Colon (tissue), 2 donors: ENCODE data around the gene TTLL8.

Experiments used
- FAIRE-seq: peaks from 2 replicates; lab custom pipeline; 2012; peaks lifted over from hg19 to GRCh38; lab: Jason Lieb, UNC
- donor health status: control.
- donor health status: control.

The TTLL8 gene

DNA sequence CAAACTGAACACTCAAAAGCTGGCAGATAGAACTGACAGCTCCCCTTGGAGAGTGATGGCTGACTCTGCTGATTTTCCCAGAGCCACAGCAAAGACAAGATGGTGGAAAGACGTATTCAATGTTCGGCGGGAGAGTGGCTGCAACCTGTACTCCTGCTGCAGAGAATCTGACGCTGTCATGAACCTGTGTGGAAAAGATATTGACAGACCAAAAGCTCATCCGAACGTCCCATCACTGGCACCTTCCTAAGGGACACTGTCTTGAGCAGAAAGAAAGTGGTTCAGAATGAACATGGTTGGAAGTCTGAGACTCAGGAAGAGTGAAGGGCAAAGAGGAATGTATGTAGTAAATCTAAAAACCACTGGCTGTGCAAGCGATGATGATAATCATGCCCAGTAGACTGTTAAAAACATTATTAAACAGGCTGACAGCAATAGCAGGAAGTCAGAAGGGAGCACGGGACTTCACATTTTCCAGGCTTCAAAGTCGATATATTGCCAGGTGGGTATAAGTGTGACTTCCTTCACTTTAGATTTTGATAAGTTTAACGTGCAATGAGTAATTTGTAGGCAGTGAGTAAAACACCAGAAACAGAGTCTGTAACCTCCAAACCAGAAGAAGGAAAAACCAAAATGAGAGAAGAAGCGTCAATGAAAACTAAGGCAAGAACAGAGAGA lies 39.4 kb downstream of the TTLL8 start:
- FAIRE-seq, result no peak

DNA sequence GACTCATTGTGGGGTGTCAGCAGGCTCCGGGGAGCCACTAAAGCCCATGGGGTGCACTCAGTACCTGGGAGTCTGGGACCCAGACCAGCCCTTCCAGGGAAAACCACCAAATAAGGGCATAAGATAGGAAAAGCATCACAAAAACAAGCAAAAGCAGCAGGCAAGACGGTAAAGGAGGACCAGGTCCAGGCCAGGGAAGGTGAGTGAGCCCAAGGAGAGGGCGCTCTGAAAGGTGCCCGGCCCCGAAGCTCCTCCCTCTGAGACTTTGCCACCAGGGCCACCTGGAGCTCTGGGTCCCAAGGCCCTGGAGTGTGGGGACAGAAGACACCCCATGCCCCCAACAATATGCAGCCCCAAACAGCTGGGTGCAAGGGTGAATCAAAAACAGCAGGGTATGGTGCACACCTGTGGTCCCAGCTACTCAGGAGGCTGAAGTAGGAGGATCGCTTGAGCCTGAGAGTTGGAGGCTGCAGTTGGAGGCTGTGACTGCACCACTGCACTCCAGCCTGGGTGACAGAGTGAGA lies 40.3 kb downstream of the TTLL8 start:
- no peak for FAIRE-seq

DNA sequence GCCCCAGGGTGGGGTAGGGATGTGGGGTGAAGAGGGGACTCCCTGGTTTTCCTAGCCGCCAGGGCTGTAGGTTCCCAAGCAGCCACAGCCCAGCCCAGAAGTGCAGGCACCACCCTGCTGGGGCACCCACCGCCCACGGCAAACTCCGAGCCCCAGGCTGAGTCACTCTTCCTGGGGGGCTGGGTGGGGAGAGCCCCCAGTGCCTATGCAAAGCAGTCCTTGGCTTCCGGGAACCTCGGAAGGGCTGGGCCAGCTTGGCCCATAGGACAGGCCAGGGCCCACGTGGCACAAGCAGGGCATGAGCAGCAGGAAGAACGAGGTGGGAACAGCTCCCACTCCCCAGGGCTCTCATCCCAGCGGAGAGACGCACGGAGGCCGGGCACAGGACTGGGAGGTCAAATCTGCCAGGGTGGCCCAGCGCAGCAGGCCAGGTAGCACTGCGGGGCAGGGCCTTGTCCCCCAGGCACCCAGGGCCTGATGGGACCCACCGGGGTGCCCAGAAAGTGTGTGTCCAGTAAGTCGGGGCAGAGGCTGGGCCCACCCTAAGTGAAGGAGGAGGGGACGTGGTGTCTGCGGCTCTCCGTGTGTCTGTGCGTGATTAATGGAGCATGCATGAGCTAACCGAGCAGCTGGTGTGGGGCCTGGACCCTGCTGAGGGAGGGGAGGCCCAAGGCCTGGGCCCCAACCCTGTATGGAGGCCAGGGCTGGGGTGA lies 41.0 kb downstream of the TTLL8 start:
- FAIRE-seq, result no peak

DNA sequence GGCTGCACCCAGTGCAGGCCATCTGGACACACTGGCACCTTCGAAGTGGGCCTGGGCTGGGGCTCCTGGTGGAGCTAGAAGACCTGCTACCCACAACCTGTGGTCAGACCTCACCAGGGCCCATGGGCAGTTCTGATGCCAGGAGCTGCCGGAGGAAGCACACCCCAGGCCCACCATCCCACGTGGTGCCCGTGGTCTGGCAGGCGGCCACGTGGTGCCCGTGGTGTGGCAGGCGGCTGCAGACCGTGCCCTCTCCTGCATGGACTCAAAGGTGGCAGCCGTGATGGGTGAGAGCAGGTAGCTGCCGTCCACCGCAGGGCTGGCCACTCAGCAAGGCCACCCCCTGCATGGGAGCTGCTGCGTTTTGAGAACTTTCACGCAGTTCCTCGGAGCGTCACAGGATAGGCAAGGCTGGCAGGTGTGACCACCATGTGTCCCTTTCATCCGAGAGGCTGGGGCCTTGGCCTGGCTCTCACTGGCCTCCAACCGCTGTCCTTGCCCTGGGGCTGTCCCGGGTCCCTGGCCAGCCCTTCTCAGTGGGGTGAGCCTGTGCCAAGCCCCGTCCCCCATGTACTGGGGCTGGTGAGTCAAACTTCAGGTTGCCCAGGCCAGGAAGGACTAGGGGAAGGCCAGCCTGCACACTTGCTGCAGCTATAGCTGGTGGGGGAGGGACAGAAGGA lies 41.6 kb downstream of the TTLL8 start:
- FAIRE-seq, result no peak

DNA sequence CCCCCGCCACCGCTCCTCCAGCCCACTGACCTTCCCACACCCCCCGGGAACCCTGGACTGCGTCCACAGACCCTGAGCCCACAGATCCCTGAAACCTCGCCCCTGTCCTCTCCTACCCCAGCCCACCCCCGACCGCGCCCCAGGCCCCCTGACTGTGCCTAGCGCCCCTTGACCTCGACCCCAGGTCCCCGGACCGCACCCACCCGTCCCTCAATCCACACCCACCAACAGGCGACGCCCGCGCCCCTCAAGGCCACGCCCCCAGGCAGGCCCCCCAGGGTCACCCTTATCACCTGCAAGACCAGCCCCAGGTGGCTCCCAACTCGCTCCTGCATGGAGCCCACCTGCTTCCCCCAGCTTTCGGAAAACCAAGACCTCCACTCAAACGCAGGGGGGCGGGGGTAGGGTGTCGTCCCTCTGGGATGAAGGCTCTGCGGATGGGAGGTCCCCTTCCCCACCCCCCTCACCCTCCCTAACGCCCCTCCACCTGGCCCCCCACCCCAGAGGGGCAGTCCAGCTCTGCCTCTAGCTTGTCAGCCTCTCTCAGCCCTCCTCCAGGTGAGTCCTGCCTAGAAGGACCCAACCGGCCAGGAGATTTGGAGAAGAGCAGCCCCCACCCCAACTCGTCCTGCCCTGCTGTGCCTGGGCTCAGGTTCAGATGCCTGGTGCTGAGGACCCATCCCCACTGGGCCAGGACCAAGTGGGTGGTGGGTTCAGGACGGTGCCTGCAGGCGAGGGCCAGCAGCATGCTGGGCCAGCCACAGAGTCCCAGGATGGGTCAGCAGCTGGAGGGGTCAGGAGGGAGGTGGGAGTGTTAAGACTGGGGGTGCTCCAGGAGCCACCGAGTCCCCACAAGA lies 42.4 kb downstream of the TTLL8 start:
- no peak for FAIRE-seq

DNA sequence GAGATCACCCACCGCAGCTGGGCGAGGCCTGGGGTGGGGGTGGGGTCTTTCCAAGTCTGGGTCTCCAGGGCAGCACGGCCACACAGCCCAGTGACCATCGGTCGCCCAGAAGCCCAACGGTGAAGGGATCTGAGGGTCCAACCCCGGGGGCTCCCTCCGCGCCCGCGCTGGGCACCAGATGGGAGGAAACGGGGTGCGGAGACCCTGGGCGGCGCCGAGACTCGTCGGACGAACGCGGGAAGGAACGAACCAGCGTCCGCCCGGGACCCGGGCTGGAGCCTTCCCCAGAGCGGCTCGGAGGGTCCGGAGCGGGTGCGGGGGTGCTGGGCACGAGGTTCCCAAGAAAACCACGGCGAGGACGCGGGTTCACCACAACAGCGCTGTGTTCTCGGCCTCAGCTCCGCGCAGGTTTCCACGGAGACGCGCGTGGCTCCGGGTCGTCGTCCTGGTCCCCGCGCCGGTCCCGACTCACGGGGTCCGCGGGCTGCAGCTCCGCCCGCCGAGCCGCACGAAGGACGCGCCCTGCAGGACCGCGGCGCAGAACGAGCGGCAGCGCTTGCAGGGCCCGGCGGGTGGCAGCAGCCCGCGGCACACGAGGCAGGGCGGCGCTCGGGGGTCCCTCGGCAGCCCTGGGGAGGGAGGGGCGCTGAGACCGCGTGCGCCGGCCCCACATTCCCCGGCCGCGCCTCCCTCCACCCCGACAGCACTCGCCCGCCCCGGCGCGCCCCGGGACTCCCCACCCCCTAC lies 43.3 kb downstream of the TTLL8 start:
- FAIRE-seq, result no peak

DNA sequence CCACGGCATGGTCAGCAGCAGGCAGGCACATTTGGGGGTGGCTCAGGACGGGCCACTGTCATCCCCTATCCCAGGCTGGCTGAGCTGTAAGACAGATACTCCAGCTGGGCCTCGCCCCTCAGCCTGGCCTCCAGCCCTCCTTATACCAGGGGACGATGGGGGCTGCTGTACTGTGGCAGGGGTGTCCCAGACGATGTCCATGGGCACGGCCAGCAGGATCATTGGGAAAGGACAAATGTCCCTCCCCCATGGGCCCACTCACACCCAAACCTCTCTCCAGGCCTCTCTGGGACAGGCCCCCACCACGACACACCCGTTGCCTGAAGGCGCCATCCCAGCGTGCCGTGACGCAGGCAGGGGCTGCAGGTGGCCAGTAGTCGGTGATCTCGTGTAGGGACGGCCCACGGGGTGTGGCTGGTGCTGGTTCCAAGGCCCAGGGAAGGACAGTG lies 44.0 kb downstream of the TTLL8 start:
- no peak for FAIRE-seq

DNA sequence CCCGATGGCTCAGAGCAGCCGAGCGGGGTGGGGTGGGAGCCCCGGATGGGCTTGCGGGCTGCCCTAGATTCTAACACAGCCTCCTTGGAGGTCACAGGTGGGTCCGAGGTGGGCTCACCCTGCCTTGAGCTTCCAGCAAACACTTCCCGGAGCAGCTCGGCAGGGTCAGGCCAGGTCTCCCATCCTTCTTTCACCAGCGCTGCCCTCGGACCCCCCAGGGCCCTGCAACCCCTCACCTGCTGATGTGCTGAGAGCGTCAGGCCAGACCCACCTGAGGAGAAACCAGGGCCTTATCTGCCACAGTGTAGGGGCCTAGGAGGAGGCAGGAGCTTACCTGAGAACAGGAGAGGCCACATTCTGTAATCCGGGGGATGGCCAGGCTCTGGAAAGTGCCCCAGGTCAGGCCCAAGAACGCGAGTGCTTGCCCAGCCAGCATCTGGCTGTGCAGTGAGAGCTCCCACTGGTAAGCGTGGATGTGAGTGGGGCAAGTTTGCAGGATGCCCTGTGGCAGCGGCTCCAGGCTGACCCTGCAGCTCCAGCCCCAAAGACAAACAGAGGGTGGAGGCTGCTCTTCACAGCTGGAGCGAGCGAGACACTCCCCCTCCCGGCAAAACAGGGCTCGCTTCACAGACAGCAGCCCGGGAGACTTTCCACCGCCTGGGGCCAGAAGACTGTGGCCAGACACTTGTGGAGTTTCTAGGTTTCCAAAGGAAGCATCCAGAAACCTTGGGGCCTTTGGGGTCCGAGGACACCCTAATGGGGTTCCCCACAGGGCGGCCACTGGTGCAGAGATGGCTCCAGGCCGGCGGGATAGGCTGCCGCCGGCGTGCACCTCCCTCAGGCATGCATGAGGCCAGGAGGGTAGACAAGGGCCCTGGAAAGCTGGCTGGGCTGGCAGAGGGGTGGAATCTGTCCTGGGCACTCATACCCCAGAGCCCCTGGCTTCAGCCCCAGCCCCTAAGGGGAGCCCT lies 45.6 kb downstream of the TTLL8 start, which contains the start of gene IL17REL:
Gene IL17REL (minus strand): TSS at position 555 of the 971 bp plus-strand sequence. CDS start 119 bp downstream, at position 436.
- FAIRE-seq, result no peak

DNA sequence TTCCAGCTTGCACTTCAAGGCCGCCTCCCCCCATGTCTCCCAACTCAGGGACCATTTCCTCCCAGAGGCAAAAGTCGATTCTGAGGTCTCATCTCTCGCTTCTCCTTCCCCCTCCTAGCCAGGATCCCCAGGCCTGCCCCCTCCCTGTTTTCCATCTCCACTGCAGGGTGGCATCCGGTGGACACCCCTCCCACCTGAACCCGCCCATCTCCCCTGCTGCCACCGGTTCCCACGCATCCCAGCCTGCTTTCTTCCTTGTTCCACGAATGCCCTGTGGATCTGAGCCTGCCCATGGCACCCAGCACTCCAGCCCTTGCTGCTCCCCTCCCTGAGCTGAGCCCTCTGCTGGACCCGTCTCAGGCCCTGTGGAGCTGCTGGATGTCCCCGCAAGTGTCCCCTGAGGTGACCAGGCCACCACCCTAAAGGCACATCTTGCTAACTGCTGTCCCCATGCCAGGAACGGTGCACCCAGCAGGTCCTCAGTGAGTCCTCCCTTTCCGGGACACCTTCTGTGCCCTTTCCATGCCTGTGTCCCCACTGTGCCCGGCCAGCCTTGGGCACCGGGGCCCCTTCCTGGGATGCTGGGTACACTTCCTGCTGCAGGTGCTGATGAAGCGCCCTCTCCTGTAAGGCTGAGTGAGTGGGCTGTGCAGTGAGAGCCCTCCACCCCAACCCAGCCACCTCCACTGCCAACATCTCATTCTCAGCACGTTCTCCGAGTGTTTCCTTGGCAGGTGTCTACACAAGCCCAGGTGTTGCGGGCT lies 46.5 kb downstream of the TTLL8 start:
- no peak for FAIRE-seq

DNA sequence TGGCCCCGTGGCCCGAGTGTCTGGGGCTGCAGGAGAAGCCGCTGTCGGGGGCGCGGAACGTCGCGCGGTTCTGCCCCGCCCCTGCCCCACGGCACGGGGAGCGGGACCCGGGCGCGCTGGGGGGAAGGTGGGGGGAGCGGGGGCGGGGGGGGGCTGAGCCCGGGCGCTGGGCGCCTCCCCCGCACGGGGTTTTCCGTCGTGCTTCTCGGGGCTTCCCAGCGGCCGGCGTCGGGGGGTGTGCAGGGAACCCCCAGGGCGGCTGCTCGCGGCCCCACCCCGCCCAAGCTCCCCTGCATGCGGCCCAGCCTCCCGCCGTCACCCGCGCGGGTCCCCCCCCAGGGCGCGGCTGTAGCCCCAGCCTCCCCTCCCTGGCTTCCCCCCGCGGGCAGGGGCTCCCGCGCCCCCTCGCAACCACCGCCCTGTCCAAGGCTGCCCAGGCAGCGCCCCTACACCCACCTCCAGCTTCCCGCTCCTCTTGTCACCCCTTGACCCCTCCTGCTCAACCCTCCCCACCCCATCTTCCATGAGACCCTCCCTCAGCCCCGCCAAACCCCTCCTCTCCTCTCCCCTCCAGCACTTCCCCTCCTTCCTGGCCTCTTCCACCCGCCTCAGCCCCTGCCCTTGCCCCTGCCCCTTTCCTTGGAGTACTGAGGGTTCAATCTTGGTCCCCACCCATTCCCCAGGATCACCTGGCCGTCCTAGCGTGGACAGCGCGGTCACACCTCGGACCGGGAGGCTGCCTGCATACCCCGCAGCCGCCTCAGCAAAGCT lies 47.2 kb downstream of the TTLL8 start:
- no peak for FAIRE-seq

DNA sequence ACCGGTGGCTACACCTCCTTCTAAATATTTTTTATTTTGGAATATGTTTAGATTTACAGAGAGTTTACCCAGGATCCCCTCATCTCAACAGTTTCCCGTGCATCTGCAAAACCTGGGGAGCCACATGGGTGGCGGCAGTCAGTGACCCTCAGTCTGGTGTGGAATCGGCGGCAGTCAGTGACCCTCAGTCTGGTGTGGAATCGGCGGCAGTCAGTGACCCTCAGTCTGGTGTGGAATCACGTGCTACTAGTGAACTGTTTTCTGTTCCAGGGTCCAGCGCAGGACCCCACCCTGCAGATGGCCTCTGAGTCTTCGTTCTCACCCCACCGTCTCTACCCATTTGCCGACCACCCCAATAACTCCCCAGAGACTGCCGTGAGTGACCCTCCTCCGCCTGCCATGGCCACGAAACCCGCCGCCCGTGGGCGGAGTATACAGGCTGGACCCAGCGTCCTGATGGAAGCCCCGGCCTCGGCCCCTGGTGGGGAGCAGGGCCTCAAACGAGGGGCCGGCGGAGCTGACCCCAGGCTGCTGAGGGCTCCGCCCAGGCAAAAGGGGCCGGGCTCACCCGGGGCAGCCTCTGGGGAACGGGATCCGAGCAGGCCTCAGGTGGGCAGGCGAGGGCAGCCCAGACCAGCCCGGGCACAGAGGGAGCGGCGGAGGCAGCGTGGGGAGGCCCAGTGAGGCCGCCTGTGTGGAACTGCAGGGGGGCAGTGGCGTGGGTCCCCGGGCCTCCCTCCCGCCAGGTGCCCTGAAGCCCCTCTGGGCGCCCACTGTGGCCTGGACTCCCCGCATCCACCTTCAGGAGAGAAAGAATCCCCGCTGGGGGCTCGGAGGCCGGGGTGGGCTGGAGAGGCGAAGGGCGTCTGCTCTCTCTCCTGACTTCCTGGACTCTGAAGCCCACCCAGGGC lies 48.1 kb downstream of the TTLL8 start:
- FAIRE-seq, result no peak

DNA sequence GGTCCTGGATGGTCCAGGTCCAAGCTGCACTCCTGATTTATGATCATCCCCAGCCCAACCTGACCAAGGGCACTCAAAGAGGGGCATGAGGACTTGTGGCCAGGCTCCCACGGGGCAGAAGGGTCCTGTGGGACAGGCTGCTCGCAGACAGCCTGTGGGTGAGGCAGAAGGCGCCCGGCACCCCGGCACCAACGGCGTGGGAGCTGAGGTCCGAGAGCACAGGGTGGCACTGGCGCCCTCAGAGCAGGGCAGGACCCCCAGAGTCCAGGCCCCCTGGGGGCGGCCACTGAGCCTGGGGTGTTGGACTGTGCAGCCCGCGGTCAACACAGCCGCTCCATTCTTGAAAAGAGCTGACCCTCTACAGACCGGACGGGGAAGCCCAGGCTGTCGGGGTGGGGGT lies 48.8 kb downstream of the TTLL8 start:
- FAIRE-seq, result no peak

DNA sequence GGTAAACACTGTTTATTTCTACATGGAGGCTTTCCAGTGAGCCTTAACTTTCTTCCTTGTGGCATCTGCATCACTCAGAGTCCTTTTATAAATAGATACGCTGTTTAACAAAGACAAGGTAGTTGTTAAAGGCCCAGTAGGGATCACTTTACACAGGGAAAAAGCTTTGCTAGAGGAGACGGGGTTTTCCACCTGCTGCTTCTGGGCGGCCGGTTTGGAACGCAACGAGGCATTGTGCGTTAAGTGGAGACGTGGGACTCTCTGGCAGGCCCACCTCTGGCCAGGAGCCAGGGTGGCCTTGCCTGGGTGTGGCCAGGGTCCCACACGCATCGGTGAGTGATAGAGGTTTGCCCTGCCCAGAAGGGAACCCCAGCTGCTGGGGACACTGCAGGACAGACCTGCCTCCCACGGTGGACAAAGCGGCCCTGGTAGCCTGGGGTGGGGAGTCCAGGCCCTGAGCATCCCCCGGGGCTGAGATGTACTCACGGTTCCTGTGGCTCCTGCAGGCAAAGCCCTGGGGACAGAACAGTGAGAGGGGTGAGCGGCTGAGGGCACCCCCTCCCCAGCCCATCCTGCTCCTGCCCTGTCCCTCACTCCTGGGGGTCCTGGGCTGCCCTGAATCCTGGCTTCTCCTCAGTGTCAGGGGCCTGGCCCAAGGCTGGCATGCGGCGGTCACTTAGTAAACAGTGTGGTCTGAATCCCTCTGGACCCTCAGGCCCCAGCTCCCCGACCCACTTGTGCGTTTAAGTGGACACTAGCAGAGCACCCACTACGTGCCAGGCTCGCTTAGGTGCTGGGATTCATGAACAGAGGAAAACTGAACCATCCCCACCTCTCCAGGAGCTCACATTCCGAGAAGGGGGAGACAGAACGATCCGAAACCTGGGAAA lies 49.7 kb downstream of the TTLL8 start:
- FAIRE-seq, result no peak

DNA sequence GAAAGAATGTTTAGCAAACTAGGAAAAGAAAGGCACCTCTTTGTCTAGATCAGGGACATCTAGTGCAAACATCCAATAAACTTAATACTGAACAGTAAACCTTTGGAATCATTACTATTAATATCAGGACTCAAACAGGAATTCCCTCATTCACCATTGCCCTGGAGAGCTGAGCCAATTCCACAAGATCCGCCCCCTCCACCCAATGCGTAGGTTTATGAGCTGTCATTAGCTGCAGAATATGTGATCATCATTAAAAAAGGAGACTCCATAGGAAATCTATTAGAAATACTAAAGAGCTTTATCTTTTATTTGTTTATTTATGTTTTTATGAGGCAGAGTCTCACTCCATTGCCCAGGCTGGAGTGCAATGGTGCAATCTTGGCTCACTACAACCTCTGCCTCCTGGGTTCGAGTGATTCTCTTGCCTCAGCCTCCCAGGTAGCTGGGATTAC lies 51.0 kb downstream of the TTLL8 start:
- FAIRE-seq, result no peak

DNA sequence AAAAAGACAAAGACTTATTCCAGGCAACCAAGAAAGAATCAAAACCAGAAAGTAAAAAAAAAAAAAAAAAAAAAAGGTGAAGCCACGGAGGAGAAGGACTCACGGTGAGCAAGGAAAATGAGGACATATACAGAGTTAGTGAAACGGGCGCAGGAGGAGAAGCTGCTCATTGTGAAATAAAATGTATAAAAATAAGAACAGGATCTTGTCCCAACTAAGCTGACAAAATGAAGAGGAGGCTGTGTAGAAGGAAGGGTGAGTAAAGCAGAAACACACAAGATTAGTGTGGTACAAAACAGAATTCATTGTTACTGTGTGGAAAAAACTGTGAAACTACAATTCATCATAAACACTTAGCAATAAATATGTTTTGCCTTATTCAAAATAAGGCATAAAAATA lies 53.2 kb downstream of the TTLL8 start:
- FAIRE-seq, result no peak

DNA sequence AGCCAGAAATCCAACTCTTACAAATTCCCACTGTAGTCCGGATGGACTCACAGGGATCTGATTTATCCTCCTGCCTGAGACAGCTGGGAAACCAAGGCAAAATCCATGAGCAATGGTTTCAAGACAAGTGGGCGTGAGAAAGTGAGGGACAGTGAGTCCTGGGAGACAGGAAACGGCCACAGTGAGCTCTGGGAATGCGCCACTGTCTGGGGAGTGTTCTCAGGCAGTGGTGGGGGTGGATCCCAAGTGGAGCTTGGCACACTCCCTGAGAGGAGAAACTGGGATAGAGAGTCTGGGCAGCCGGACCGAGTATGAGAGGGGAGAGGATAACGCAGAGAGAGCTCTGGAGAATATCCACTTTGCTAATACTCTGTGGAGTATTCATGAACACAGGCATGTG lies 55.3 kb downstream of the TTLL8 start:
- no peak for FAIRE-seq
